Ovary (tissue), 3 donors: ENCODE results near the gene AFF2.

Source experiments
- EP300 ChIP-seq: sonication (generic); formaldehyde crosslinking; IDR thresholded peaks from one replicate; pipeline ENCODE4 v1.6.1; 2017; ENCODE audit warnings: antibody characterized with exemption
- TF ChIP-seq, protein P1 (sequence below), 3 donors: fragments of 450-650 bp in 2 of 3; fragments of 200-600 bp in 1 of 3; IDR thresholded peaks; one replicate each; pipeline versions ENCODE4 v1.5.1 to v1.8.0; 2016 to 2022; ENCODE audit warnings: antibody characterized with exemption in 3 of 3, mild to moderate bottlenecking in 1 of 3
- donor health status: DM: no; HTN: no; CAD: no.

- TF ChIP-seq, protein P1, sequence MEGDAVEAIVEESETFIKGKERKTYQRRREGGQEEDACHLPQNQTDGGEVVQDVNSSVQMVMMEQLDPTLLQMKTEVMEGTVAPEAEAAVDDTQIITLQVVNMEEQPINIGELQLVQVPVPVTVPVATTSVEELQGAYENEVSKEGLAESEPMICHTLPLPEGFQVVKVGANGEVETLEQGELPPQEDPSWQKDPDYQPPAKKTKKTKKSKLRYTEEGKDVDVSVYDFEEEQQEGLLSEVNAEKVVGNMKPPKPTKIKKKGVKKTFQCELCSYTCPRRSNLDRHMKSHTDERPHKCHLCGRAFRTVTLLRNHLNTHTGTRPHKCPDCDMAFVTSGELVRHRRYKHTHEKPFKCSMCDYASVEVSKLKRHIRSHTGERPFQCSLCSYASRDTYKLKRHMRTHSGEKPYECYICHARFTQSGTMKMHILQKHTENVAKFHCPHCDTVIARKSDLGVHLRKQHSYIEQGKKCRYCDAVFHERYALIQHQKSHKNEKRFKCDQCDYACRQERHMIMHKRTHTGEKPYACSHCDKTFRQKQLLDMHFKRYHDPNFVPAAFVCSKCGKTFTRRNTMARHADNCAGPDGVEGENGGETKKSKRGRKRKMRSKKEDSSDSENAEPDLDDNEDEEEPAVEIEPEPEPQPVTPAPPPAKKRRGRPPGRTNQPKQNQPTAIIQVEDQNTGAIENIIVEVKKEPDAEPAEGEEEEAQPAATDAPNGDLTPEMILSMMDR (IDR thresholded peaks at IDR 0.05), result no peak
- TF ChIP-seq EP300, result no peak
These were observed 36.5 kb downstream of the AFF2 start for GRCh38 chrX:148536961-148537360.
